HG03520 (cell line): ENCODE measurements around the gene TCF20.

ENCODE experiments used
- ATAC-seq: cut with Tn5 transposase; IDR thresholded peaks from one replicate; pipeline ENCODE4 v1.9.1; 2021; ENCODE audit warnings: mild to moderate bottlenecking, moderate library complexity; ENCODE audit not compliant: unreplicated experiment

TCF20 gene

DNA sequence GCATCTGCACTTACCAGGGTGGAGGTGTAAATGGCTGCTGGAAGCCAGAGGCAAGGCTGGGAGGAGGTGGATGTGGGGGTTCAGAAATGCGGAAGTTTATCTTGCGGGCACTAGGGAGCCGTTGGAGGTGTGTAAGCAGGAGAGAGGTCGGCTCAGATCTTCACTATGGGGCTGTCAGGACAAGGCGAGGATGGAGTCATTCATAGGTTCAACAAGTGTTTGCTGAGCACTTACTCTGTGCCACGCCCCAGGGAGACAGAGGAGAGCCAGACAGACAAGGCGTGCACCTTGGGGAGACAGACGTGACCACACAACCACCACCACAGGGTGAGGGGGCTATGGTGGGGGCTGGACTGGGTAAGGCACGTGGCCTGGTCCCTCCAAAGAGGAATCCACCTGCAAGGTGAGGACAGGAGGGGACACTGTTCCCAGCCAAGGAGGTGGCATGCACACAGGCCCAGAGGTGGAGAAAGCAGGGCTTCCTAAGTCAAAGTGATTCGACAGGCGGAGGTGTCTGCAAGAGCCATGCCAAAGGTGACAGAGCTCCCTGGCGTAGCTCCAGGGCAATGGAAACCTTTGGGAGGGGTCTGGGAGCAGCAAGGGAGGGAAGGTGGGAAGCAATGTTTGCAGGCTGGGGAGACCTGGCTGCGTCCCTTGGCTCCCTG is 30.8 kb upstream of the TCF20 start:
- ATAC-seq: no peak

DNA sequence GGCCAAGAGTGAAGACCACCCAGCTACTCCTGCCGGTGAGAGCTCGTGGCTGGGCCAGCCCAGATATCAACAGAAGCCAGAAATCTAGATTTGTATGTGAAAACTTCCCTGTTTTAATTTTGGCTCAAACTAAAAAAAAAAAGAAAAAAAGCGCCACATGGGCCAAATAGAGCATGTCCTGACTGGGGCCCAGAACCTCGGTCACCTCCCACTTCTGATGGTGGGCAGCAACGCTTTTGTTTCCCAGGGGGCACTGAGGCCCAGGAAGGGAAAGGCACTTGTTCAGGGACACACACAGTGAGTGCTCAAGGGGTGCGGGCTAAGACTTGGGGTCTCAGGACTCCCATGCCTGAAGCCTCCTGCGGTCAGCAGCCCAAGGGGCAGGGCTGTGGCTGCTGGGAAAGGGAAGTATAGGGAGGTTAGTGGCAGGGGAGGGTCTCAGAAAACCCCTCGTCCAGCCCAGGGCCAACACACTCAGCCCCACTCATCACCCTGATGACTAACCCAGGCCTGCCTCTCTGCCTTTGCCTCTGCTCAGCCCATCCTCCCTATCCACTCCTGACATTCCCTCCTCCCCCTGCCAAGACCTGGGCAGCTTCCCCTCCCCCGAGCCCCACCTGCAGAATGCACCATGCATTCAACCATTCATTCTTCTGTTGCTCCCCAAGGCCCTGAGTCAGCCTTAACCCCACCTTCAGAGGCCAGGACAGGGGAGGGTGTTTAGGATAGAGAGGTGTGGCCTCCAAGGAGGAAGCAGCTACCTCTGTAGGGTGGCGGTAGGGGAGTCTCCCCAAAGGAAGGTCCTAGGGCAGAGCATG is 30.0 kb upstream of the TCF20 start:
- ATAC-seq: no peak

DNA sequence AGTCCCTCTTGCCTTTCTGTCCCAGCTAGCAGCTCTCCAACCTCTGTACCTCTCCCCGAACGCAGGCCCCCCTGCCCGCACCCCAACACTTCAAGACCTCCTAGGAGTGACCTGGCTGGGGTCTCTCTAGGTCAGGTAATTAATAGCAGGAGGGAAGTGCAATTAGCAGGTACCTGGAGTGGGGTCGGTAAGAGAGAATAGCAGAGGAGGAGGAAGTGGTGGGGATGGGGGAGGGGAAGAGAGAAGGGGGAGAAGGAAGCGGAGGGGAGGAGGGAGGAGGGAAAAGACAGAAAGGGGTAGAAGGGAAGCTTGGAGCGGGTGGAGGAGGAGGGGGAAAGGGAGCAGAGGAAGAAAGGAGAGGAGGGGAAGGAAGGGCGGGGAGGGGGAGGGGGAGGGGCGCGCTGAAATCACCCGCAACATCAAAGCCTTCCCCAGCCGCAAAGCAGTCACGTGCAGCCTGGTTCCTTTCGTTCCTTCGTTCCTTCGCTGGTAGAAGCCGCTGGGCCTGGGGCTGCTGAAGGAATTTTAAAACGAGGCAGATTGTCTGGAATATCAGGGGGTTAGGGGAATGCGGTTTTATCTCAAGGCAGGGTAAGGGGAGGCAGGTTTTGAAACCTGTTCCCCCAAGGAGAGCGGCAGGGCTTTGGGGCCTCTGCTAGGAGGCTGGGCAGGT is 29.3 kb upstream of the TCF20 start:
- no peak for ATAC-seq

DNA sequence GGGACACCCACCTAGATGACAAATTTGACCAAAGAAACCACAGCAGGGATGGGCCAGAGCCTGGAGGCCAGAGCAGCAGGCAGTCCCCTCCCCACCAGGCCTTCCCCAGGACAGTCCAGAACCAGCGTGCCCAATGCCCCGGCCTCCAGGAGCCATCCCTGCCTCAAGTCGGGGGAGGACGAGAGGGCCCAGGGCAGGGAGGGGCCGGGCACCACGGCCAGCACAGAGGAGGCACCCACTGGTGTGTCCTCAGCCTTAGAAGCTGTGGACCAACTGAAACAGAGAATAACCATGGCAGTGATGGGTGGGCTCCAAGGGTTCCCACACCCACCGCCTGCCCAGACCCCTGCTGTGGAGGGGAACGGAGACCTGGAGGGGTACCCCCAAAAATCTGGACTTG is 28.3 kb upstream of the TCF20 start:
- no peak for ATAC-seq

DNA sequence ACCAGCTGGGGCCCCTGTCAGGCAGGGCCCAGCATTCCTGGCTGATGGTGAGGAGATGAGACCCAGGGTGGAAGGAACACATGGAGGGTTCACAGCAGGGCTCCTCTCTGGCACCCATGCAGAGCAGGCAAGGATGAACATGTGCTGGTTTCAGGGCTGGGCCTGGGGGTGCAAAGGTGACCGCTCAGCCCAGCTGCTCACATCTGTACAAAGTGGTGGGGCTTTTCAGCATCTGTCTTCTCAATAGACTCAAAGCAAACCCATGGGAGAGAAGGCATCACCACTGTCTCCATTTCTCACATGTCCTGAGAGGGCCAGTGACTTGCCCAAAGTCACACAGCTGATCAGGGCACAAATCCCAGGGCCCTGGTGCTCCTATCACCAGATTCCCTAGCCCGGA is 27.3 kb upstream of the TCF20 start:
- no peak for ATAC-seq

DNA sequence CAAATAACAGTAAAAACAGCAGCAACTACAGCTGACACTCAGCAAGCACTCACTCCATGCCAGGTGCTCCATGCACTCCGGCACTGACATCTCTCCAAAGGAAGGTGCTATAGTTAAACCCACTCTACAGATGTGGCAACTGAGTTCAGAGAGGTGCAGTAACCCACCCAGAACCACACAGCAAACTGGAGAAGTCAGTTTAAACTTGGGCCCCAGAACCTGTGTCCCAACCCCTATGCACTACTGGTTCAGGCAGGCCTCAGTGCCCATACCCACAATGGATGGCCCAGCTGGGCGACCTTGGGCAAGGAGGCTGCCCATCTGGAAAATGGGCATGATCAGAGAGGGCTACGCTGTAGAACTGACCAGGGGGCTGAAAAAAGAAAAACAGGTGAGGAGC is 26.4 kb upstream of the TCF20 start:
- no peak for ATAC-seq

DNA sequence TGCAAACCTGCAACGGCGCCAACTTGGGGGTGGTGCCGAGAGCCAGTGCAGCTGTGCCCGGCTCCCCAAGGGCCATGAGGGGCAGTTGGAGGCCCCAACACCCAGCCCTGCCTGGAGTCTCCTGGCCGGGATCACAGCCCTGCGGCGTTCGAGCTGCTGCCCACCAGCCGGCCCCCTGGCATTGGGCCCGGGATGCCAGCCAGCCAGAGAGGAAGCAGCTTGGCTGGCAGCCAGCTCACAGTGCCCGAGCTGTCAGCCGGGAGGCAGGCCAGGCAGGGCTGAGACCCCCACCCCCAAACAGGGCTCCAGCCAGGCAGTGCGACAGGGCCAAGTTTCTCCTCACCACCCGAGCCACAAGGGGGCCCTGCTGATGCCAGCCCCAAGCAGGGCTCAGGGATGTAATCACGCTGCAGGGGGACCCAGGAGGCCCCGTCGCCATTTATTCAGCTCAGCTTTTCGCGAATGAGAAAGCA is 26.0 kb upstream of the TCF20 start:
- no peak for ATAC-seq

DNA sequence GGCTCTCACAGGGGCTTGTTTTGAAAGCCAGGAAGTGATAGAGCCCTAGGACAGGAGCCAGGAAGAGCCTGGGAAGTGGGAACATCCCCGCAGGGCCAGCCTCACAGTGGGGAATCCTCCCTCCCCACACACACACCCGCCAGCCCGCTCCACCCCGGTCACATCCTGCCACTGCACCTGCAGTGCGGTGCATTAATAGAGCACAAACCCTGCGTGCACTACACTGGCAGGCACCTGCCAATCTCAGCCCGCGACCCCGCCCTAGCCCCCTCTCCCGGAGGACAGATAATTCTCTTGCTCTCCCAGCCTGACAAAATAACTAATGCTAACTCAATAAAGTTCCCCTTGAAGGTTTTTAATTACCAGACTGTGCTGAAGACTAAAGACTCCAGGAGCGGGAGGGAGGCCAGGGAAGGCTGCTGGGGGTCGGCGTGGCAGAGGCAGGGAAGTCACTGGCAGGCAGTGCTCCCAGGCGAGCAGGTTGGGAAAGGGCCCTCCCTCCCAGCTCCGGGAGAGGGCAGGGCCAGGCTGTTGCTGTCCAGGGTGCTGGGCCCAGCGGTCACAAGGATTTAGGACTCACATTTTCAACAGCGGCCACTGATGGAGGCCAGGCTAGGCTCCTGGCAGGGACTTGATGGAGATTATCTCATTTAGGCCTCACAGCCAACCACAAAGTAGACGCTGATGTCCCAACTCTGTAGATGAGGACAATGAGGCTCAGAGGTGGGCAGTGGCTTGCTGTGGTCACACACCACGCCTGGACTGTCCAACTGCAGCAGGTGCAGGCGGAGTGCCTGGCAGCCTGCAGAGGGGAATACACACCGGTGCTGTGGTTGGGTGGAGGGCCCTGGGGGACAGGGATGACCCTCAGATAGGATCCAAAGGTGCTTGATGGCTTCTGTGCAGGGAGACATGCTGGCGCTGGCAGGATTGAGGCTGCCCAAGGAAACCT is 23.9 kb upstream of the TCF20 start:
- no peak for ATAC-seq

DNA sequence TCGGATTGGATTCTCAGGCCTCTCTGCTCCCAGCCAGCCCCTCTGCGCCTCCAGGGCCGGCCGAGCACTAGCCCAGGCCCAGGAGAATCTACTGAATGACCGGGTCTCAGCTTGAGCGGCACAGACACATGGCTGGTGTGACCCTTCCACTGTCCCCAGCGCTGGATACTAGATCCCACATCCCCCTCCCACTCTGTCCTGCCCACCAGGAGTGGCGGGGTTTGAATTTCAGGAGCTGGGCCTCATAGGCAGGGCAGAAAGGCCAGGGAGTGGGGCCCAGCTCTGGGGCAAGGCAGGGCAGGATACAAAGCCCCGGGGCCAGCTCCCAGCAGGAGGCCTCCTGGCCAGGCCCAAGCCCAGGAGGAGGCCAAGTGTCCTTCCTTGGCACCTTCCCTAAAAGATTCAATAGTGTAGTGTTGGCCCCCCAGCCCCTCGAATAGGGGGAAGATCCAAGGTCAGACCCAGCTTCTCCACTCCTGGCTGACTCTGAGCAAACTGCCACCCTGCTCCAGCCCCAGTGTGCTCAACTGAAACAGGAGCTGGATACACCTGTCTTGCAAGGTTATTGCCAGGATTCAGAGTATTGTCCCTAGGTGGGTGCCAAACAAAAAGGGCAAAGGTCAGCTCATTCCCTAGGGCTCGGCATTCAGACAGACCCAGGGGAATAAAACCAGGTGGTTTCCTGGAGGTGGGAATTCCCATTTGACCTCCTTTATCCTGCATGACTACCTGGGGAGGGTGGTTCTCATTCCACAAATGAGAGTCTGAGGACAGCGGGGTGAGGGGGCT is 22.5 kb upstream of the TCF20 start:
- ATAC-seq: no peak

DNA sequence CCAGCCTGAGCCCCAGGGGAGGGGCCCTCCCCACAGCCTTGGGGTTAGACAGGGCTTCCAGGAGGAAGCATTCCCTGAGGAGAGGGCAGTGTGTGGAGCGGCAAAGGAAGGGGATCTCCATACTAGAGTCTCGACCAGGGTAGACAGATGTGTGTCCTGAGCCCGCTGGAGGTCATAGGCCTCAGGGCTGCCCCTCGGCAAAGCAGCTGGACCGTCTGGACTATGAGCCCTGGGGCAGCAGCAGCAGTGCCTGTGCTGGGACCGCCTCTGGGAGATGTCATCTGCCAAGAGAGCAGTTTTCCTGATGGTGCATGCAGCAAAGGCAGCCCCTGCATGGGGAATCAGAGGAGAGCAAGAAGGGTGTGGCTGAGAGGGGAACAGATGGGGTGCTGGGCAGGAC is 20.8 kb upstream of the TCF20 start:
- ATAC-seq: no peak

DNA sequence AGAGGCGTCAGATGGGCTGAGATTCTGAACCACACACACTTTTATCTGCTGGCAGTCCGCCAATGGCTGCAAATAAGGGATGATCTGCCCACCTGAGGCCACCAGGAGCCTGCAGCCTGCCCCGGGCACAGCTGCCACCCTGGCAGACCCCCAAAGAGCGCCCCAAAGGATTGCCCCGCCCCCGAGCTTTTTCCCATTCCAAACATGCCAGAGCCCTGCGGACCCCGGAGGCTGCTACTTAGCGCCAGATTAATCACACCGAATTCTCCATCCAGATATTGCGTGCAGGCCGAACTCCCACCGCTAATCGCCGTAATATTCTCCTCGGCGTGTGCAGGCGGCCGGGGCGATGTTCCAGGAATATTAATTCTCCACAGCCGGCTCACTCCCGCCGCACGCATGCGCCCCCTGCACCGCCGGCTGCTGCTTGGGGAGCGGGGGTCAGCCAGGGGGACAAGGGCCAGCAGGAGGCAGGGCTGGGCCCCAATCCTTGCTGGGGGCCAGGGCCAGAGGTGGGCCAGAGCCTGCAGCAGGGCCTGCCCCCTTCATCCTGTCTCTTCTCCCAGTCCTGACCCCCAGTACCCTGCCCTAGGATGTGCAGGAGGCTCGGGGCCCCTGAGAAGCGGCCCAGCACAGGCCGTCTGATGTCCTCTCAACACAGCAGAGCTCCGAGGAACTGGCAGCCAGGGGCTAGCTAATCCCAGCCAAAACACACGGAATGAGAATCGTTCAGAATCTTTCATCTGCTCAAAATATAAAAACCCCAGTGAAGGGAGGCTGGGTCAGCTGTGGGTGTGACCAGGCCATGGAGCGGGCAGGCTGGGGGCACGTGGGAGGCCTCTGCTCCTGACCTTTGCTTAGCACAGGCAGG is 19.5 kb upstream of the TCF20 start:
- ATAC-seq: no peak

DNA sequence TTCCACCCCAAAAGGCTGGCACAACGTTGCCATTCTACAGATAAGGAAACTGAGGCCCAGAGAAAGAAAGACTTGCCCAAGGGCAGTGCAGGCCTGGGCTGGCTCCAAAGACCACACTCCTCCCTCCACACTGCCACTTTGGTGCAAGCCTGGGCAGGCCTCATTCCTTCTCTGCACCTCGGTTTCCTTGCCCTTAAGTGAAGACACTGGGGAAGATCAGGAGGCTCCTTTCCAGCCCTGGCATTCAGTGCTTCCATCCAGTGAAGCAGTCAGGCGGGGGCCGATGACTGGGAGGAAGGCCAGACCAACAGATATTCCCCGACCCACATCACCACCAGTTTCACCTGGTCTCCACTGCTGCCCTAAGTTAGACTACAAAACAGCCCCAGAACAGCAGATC is 18.3 kb upstream of the TCF20 start:
- no peak for ATAC-seq

DNA sequence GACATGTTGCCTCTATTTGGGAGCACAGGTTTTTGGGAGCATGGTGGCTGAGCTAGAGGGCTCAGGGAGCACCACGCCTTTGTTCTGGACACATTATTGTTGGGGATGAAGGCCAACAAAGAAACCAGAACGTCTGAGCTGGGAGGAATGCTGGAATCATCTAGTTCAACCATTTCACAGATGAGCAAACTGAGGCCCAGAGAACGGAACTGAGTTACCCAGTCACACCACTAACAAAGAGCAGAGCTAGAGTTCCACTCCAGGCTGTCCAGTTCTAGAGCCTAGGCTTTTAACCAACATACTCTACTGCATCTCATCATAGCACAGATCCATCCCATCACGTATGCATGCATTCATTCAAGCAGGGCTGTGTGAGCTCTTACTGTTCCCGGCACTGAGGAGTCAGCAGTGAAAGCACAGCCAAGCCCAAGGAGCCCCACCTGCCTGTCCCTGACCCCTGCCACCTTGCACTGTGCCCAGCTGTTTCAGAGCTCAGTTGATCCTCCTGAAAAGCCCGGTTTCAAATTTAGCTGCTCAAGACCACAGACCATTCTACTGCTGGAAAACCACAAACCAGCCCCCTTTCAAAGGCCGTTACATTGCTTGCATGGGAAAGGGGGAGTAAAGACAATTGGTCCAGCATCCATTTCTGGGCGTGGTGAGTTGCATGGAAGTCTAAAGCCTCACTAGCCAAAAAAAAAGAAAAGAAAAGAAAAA is 16.9 kb upstream of the TCF20 start:
- ATAC-seq: no peak

DNA sequence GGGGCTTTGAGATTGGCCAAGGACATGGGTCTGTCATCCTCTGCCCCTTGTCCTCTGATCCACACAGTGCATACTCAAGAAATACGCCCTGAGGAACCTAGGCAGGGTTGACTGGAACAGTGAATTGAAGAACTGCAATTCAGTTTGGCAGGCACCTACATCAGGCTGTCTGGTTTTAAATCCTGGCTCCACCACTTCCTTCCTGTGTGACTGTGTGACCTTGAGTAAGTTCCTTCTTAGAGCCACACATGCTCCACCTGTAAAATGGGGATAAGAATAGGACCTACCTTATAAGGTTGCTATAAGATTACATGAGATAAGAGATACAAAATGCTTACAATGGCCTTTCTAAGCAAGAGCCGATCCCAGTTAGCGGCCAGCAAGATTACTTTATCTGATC is 15.8 kb upstream of the TCF20 start:
- no peak for ATAC-seq

DNA sequence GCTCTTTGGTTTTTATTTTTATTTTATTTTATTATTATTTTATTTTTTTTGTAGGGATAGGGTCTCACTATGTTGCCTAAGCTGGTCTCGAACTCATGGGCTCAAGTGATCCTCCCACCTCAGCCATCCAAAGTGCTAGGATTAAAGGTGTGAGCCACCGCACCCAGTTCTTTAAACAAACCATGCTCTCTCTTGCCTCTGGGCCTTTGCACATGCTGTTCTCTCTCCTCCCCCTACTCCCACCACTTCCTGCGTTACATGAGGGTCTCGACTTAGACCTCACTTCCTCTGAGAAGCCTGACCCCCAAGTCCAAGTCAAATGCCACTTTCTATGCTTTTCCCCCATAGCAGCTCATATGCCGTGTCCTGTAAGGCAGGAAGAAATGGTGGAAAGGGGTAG is 15.2 kb upstream of the TCF20 start:
- ATAC-seq: no peak

DNA sequence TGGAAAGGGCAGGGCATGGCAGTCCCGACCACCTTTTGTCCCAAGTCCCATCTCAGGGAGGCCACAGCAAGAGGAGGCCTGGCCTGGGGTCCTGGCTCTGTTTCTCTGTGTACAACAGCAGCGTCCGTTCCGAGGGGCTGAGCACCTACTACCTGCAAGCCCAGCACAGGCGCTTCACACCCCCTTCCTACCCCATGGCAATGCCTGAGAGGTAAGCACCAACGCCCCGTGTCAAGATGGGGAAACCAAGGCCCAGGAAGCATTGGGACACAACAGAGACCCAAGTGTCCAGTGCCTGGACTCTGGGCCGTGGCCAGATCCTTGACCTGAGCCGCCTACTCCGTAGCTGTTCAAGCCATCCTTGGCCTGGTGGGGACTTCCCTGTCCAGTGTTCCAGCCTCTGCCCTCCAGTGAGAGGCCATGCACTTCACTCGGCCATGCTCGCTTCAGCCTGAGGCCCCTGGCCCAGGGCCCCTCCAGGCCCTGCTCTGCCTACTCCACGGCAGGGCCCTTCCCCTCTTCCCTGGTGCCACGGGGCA is 14.3 kb upstream of the TCF20 start:
- no peak for ATAC-seq

DNA sequence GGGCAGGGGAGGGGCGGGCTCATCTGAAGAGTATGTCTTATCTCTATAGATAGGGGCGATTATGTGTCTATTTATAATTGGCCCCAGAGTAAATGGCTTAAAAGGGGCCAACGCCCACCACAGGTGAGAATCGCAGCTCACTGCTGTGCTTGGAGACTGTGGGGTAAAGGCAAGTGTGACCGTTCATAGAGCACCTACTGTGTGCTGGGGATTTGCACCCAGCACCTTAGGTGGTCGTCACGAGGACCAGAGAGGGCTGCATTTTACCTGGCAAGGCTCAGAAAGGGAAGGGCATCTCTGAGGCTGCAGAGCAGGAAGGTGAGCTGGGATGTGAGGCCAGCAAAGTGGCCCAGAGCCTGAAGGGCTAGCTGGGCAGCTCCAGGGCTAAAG is 13.7 kb upstream of the TCF20 start:
- ATAC-seq: no peak
